Measurements from ENCODE around the gene MRPL28.
A peak's percentile ranks its signal among the peaks of the same experiment; 100 is the strongest.

Gene MRPL28

GRCh38 chr16:374616-374926 lies 4.2 kb upstream of the MRPL28 start:
- no peak for DNase-seq (ENCODE audit: low read depth)
- TF ChIP-seq CTCF (conservative IDR thresholded peaks at IDR 0.05; ENCODE audit: low read length): no peak
- H3K4me3 ChIP-seq (ENCODE audit: low read length): no peak overlapping the region

GRCh38 chr16:373848-374615 lies 3.7 kb upstream of the MRPL28 start:
- no peak for DNase-seq (ENCODE audit: low read depth)
- no peak for TF ChIP-seq CTCF (conservative IDR thresholded peaks at IDR 0.05; ENCODE audit: low read length)
- no peak overlapping the region for H3K4me3 ChIP-seq (ENCODE audit: low read length)

GRCh38 chr16:373020-373598 lies 2.8 kb upstream of the MRPL28 start:
- no peak overlapping the region for H3K4me3 ChIP-seq (ENCODE audit: low read length)
- TF ChIP-seq CTCF (conservative IDR thresholded peaks at IDR 0.05; ENCODE audit: low read length): no peak
- no peak for DNase-seq (ENCODE audit: low read depth)

- DNase-seq (ENCODE audit: low read depth): no peak
- TF ChIP-seq CTCF (conservative IDR thresholded peaks at IDR 0.05; ENCODE audit: low read length): no peak
Observed at GRCh38 chr16:372302-372983, 2.1 kb upstream of the MRPL28 start.

GRCh38 chr16:371515-372301 lies 1.4 kb upstream of the MRPL28 start:
- H3K4me3 ChIP-seq (ENCODE audit: low read length): no peak overlapping the region
- DNase-seq (ENCODE audit: low read depth): no peak
- TF ChIP-seq CTCF (conservative IDR thresholded peaks at IDR 0.05; ENCODE audit: low read length): no peak

More at GRCh38 chr16:372302-372983, 2.1 kb upstream of the MRPL28 start:
- H3K4me3 ChIP-seq (ENCODE audit: low read length): no peak overlapping the region

GRCh38 chr16:370979-371514 lies 709 bp upstream of the MRPL28 start:
- peak overlapping the region; percentile 31 for H3K4me3 ChIP-seq (ENCODE audit: low read length)
- no peak for DNase-seq (ENCODE audit: low read depth)
- TF ChIP-seq CTCF (conservative IDR thresholded peaks at IDR 0.05; ENCODE audit: low read length): no peak

Data from AG10803 (cell line).